Stimulated activated effector memory CD8-positive, alpha-beta T cell treated with anti-CD3 and anti-CD28 coated beads, Interleukin-12 subunit alpha, Interleukin-12 subunit beta, amount 100 ng/mL, for 72 hours (primary cell): ENCODE results near the gene CLCF1.
A peak's percentile ranks its signal among the peaks of the same experiment; 100 is the strongest.

Source experiments
- ATAC-seq: fragments of 150-1000 bp; cut with Tn5 transposase; 2 replicates; pipeline ENCODE4 v1.10.0; 2021
- DNase-seq, 2 donors: peaks; one replicate each; pipeline ENCODE4 v3.0.0; 2021 to 2022; ENCODE audit warnings: low spot score in 2 of 2
- H3K27ac Mint-ChIP-seq: one replicate; pipeline ENCODE4 v1.8.0; 2022; ENCODE audit warnings: mild to moderate bottlenecking, mixed read lengths
- H3K36me3 Mint-ChIP-seq: one replicate; pipeline ENCODE4 v1.8.0; 2022; ENCODE audit warnings: mild to moderate bottlenecking, mixed read lengths
- H3K4me1 Mint-ChIP-seq: one replicate; pipeline ENCODE4 v1.8.0; 2022; ENCODE audit warnings: mixed read lengths
- H3K4me3 Mint-ChIP-seq: one replicate; pipeline ENCODE4 v1.8.0; 2022; ENCODE audit warnings: mild to moderate bottlenecking, mixed read lengths
- H3K9me3 Mint-ChIP-seq: one replicate; pipeline ENCODE4 v1.8.0; 2022; ENCODE audit warnings: mixed read lengths

CLCF1 gene

GRCh38 chr11:67365736-67366444 lies 7.5 kb downstream of the CLCF1 start:
- Mint-ChIP-seq H3K4me3 (no peak overlapping the region), H3K9me3 (no peaks in the 10 kb centered on the region), H3K27ac (peak overlapping the region; percentile 29), H3K4me1 (peaks cover 86% of the 10 kb centered on the region), H3K36me3 (peaks cover 12% of the 10 kb centered on the region)
- DNase-seq (no peak), ATAC-seq (no peak)

- Mint-ChIP-seq H3K36me3 (peaks cover 12% of the 10 kb centered on the region), H3K4me3 (no peak overlapping the region), H3K4me1 (peaks cover 78% of the 10 kb centered on the region), H3K9me3 (no peaks in the 10 kb centered on the region), H3K27ac (peak overlapping the region; percentile 29)
- ATAC-seq (no peak), DNase-seq (no peak)
These were observed 8.3 kb downstream of the CLCF1 start for GRCh38 chr11:67364783-67365722.

- Mint-ChIP-seq H3K4me3 (no peak overlapping the region), H3K27ac (peak overlapping the region; percentile 29), H3K4me1 (peaks cover 69% of the 10 kb centered on the region), H3K36me3 (peaks cover 12% of the 10 kb centered on the region), H3K9me3 (no peaks in the 10 kb centered on the region)
- DNase-seq (no peak), ATAC-seq (no peak)
These were observed 9.2 kb downstream of the CLCF1 start for GRCh38 chr11:67364169-67364568.

- H3K27ac Mint-ChIP-seq = no peak overlapping the region
- H3K9me3 Mint-ChIP-seq = no peaks in the 10 kb centered on the region
- H3K4me1 Mint-ChIP-seq = peaks cover 59% of the 10 kb centered on the region
- ATAC-seq (no peak), DNase-seq (no peak)
- H3K4me3 Mint-ChIP-seq = no peak overlapping the region
- peaks cover 15% of the 10 kb centered on the region for H3K36me3 Mint-ChIP-seq
These were observed 15.3 kb downstream of the CLCF1 start for GRCh38 chr11:67357831-67358670.

GRCh38 chr11:67356864-67357561 lies 16.4 kb downstream of the CLCF1 start:
- Mint-ChIP-seq H3K4me1 (peaks cover 56% of the 10 kb centered on the region), H3K9me3 (no peaks in the 10 kb centered on the region), H3K27ac (peak overlapping the region; percentile 97), H3K36me3 (peaks cover 18% of the 10 kb centered on the region), H3K4me3 (peak overlapping the region; percentile 38)
- DNase-seq (peak; percentile 63 to 85), ATAC-seq (peak; percentile 12)

GRCh38 chr11:67356387-67356863 lies 17.0 kb downstream of the CLCF1 start:
- peaks cover 57% of the 10 kb centered on the region for H3K4me1 Mint-ChIP-seq
- DNase-seq (no peak), ATAC-seq (no peak)
- H3K36me3 Mint-ChIP-seq = peaks cover 18% of the 10 kb centered on the region
- H3K27ac Mint-ChIP-seq = peak overlapping the region; percentile 97
- H3K4me3 Mint-ChIP-seq = peak overlapping the region; percentile 38
- H3K9me3 Mint-ChIP-seq = no peaks in the 10 kb centered on the region

GRCh38 chr11:67355794-67356386 lies 17.5 kb downstream of the CLCF1 start:
- DNase-seq (no peak), ATAC-seq (no peak)
- Mint-ChIP-seq H3K4me1 (peaks cover 62% of the 10 kb centered on the region), H3K4me3 (no peak overlapping the region), H3K36me3 (peaks cover 18% of the 10 kb centered on the region), H3K27ac (peak overlapping the region; percentile 97), H3K9me3 (no peaks in the 10 kb centered on the region)

- Mint-ChIP-seq H3K4me3 (peak overlapping the region; percentile 87), H3K4me1 (peaks cover 63% of the 10 kb centered on the region), H3K27ac (peak overlapping the region; percentile 97), H3K36me3 (peaks cover 18% of the 10 kb centered on the region), H3K9me3 (no peaks in the 10 kb centered on the region)
- DNase-seq = no peak
- ATAC-seq = no peak
These were observed 18.2 kb downstream of the CLCF1 start for GRCh38 chr11:67355023-67355793.

- ATAC-seq (no peak), DNase-seq (no peak)
- peaks cover 18% of the 10 kb centered on the region for H3K36me3 Mint-ChIP-seq
- H3K4me1 Mint-ChIP-seq = peaks cover 70% of the 10 kb centered on the region
- peak overlapping the region; percentile 97 for H3K27ac Mint-ChIP-seq
- peak overlapping the region; percentile 87 for H3K4me3 Mint-ChIP-seq
- no peaks in the 10 kb centered on the region for H3K9me3 Mint-ChIP-seq
These were observed 19.0 kb downstream of the CLCF1 start for GRCh38 chr11:67354075-67355022.

- H3K4me1 Mint-ChIP-seq = peaks cover 77% of the 10 kb centered on the region
- peak; percentile 92 to 98 for DNase-seq
These were observed 19.9 kb downstream of the CLCF1 start, which contains the start of gene POLD4 for GRCh38 chr11:67353317-67354074. TSS of gene POLD4 (minus strand) at chr11:67353546. CDS start at chr11:67353399, 147 bp downstream.

GRCh38 chr11:67352546-67353316 lies 20.7 kb downstream of the CLCF1 start:
- DNase-seq = no peak
- peak overlapping the region; percentile 97 for H3K27ac Mint-ChIP-seq
- peak overlapping the region; percentile 87 for H3K4me3 Mint-ChIP-seq
- H3K4me1 Mint-ChIP-seq = peaks cover 77% of the 10 kb centered on the region
- peaks cover 22% of the 10 kb centered on the region for H3K36me3 Mint-ChIP-seq
- ATAC-seq = peak; percentile 66
- H3K9me3 Mint-ChIP-seq = no peaks in the 10 kb centered on the region

More at GRCh38 chr11:67353317-67354074, 19.9 kb downstream of the CLCF1 start, which contains the start of gene POLD4:
- H3K36me3 Mint-ChIP-seq = peaks cover 22% of the 10 kb centered on the region
- peak; percentile 92 for ATAC-seq
- H3K4me3 Mint-ChIP-seq = peak within 1 kb of the TSS; percentile 87
- no peaks in the 10 kb centered on the region for H3K9me3 Mint-ChIP-seq
- peak within 1 kb of the TSS; percentile 97 for H3K27ac Mint-ChIP-seq
